22Rv1 (cell line): Measurements from ENCODE around the gene CACNB4.

Source experiments
- H3K27ac ChIP-seq: fragments of 450-650 bp; 2 replicates; pipeline ENCODE4 v1.5.1; 2017
- CTCF ChIP-seq: fragments of 450-650 bp; IDR thresholded peaks from 2 replicates; pipeline ENCODE4 v1.5.1; 2017; ENCODE audit warnings: mild to moderate bottlenecking
- ZFX ChIP-seq: fragments of 450-650 bp; IDR thresholded peaks from 2 replicates; pipeline ENCODE4 v1.6.1; 2017; ENCODE audit warnings: antibody characterized with exemption, borderline replicate concordance

Gene CACNB4

GRCh38 chr2:152051436-152051835 lies 47.4 kb downstream of the CACNB4 start:
- no peak overlapping the region for H3K27ac ChIP-seq
- TF ChIP-seq ZFX (no peak), CTCF (no peak)

- no peak for TF ChIP-seq CTCF
- no peak for TF ChIP-seq ZFX
- H3K27ac ChIP-seq, result no peak overlapping the region
Observed at GRCh38 chr2:152050915-152051314, 47.9 kb downstream of the CACNB4 start.

- TF ChIP-seq CTCF (no peak), ZFX (no peak)
- no peak overlapping the region for H3K27ac ChIP-seq
Observed at GRCh38 chr2:152050341-152050740, 48.5 kb downstream of the CACNB4 start.

- TF ChIP-seq ZFX (no peak), CTCF (no peak)
- no peak overlapping the region for H3K27ac ChIP-seq
Observed at GRCh38 chr2:152049541-152049940, 49.3 kb downstream of the CACNB4 start.

- no peak overlapping the region for H3K27ac ChIP-seq
- peak; percentile 43 for TF ChIP-seq CTCF
- no peak for TF ChIP-seq ZFX
Observed at GRCh38 chr2:152047824-152048471, 50.9 kb downstream of the CACNB4 start.

- TF ChIP-seq CTCF (no peak), ZFX (no peak)
- no peak overlapping the region for H3K27ac ChIP-seq
Observed at GRCh38 chr2:152046940-152047339, 51.9 kb downstream of the CACNB4 start.

GRCh38 chr2:152042636-152043615 lies 55.9 kb downstream of the CACNB4 start:
- no peak overlapping the region for H3K27ac ChIP-seq
- no peak for TF ChIP-seq ZFX
